GM23338 (cell line): ENCODE results near the gene HCFC1.

ENCODE experiments used
- CTCF ChIP-seq, 2 experiments: fragments of 200-600 bp in 1 of 2; sonication (generic) in 1 of 2; conservative IDR thresholded peaks; 2 replicates each; pipeline versions ENCODE4 v1.5.1 to v1.6.1; 2016 to 2017; ENCODE audit warnings: antibody characterized with exemption in 2 of 2, low read depth in 2 of 2, mild to moderate bottlenecking in 2 of 2, moderate library complexity in 1 of 2
- ETS1 ChIP-seq: IDR thresholded peaks from 2 replicates; pipeline ENCODE4 v1.6.1; 2016; ENCODE audit warnings: antibody characterized with exemption
- EZH2 ChIP-seq: fragments of 200-600 bp; sonication (generic); IDR thresholded peaks from one replicate; pipeline ENCODE4 v1.8.0; 2017; ENCODE audit warnings: antibody characterized with exemption, mild to moderate bottlenecking, low read depth; ENCODE audit not compliant: unreplicated experiment
- EZH2phosphoT487 ChIP-seq: fragments of 200-600 bp; sonication (generic); IDR thresholded peaks from one replicate; pipeline ENCODE4 v1.8.1; 2018; ENCODE audit warnings: antibody characterized with exemption; ENCODE audit not compliant: unreplicated experiment
- JUNB ChIP-seq: IDR thresholded peaks from one replicate; pipeline ENCODE4 v1.6.1; 2016; ENCODE audit warnings: antibody characterized with exemption; ENCODE audit not compliant: unreplicated experiment
- NANOG ChIP-seq: IDR thresholded peaks from 2 replicates; pipeline ENCODE4 v1.6.1; 2016; ENCODE audit warnings: antibody characterized with exemption, borderline replicate concordance
- POLR2AphosphoS5 ChIP-seq: IDR thresholded peaks from 2 replicates; pipeline ENCODE4 v1.6.1; 2016; ENCODE audit warnings: antibody characterized with exemption, low read depth
- REST ChIP-seq: IDR thresholded peaks from one replicate; pipeline ENCODE4 v1.6.1; 2018; ENCODE audit warnings: antibody characterized with exemption; ENCODE audit not compliant: unreplicated experiment
- STAT1 ChIP-seq: IDR thresholded peaks from one replicate; pipeline ENCODE4 v1.6.1; 2016; ENCODE audit warnings: antibody characterized with exemption; ENCODE audit not compliant: unreplicated experiment
- ZNF114 ChIP-seq: fragments of 250-450 bp; sonication (Bioruptor Pico); IDR thresholded peaks from 2 replicates; pipeline ENCODE4 v1.5.0; 2020; ENCODE audit warnings: mild to moderate bottlenecking, moderate library complexity
- ZNF331 ChIP-seq: fragments of 250-450 bp; sonication (Bioruptor Pico); IDR thresholded peaks from 2 replicates; pipeline ENCODE4 v1.5.0; 2020; ENCODE audit warnings: low read depth, mild to moderate bottlenecking, moderate library complexity
- ZNF462 ChIP-seq: fragments of 250-450 bp; sonication (Bioruptor Pico); IDR thresholded peaks from 2 replicates; pipeline ENCODE4 v1.5.0; 2020; ENCODE audit warnings: mild to moderate bottlenecking, moderate library complexity

GRCh38 chrX:153922932-153923857 is 48.4 kb downstream of the HCFC1 start:
- TF ChIP-seq EZH2 (no peak), CTCF (conservative IDR thresholded peaks at IDR 0.05; ENCODE audit: low read depth in 2 of 2) (peak in 1 of 2 experiments; percentile 44; a peak in 2 of 4 replicates), ZNF331 (CRISPR knock-in tag) (no peak), ZNF114 (CRISPR knock-in tag) (no peak), POLR2AphosphoS5 (no peak), ETS1 (no peak), NANOG (no peak), REST (no peak), JUNB (no peak), EZH2phosphoT487 (no peak), ZNF462 (CRISPR knock-in tag) (no peak), STAT1 (no peak)
